A673 (cell line): Measurements from ENCODE around the gene PAPOLA. TPM values are rescaled to one million over a fixed set of nuclear protein-coding genes. Genes with fewer than 3 reads are reported as not detected.
A peak's percentile ranks its signal among the peaks of the same experiment; 100 is the strongest.

Source experiments
- BruUV-seq: library from RNA; stranded (reverse); fragments of 400-500 nt; replicated peaks from 2 replicates; lab custom pipeline; 2021; lab: Mats Ljungman, UMichigan
- CTCF ChIA-PET: fragments of 300-600 bp; sonication (Branson Sonifier 250); formaldehyde crosslinking; loops from one replicate; lab custom pipeline; 2022; ENCODE audit warnings: antibody characterized with exemption; lab: Charles Lee
- POLR2A ChIA-PET: fragments of 300-600 bp; sonication (Branson Sonifier 250); formaldehyde crosslinking; loops from one replicate; lab custom pipeline; 2022; ENCODE audit warnings: antibody characterized with exemption; ENCODE audit not compliant: low non-redundant PET; lab: Charles Lee
- DNase-seq: peaks from one replicate; pipeline ENCODE4 v3.0.0-alpha.2; 2015; ENCODE audit warnings: low spot score
- H3K27ac ChIP-seq: fragments of 200-600 bp; sonication (generic); 2 replicates; pipeline ENCODE4 v1.5.1; 2016; ENCODE audit warnings: mixed run types, low read depth, mild to moderate bottlenecking, mixed read lengths, antibody characterized with exemption, low read length; ENCODE audit not compliant: poor library complexity, severe bottlenecking
- H3K27me3 ChIP-seq: fragments of 200-600 bp; sonication (generic); replicated peaks from 2 replicates; pipeline ENCODE4 v1.6.1; 2017; ENCODE audit warnings: mixed run types, low read depth, mild to moderate bottlenecking, mixed read lengths, antibody characterized with exemption, low read length; ENCODE audit not compliant: insufficient read depth, poor library complexity
- H3K36me3 ChIP-seq: fragments of 200-600 bp; sonication (generic); 2 replicates; pipeline ENCODE4 v1.6.1; 2016; ENCODE audit warnings: mixed run types, mild to moderate bottlenecking, mixed read lengths, antibody characterized with exemption, low read length; ENCODE audit not compliant: insufficient read depth, poor library complexity, severe bottlenecking
- H3K4me1 ChIP-seq: fragments of 200-600 bp; sonication (generic); 2 replicates; pipeline ENCODE4 v1.6.1; 2017; ENCODE audit warnings: mixed run types, mild to moderate bottlenecking, mixed read lengths, antibody characterized with exemption, low read length; ENCODE audit not compliant: insufficient read depth, poor library complexity, severe bottlenecking
- H3K4me3 ChIP-seq: fragments of 200-600 bp; sonication (generic); 2 replicates; pipeline ENCODE4 v1.5.1; 2016; ENCODE audit warnings: low read depth, mixed run types, mild to moderate bottlenecking, mixed read lengths, low read length; ENCODE audit not compliant: poor library complexity, severe bottlenecking
- H3K9me3 ChIP-seq: fragments of 200-600 bp; sonication (generic); 2 replicates; pipeline ENCODE4 v1.6.1; 2016; ENCODE audit warnings: mixed run types, low read depth, mild to moderate bottlenecking, mixed read lengths, antibody characterized with exemption, low read length; ENCODE audit not compliant: poor library complexity, severe bottlenecking
- CTCF ChIP-seq: fragments of 300-800, 200-600 bp; sonication (generic); conservative IDR thresholded peaks from 2 replicates; pipeline ENCODE4 v1.5.1; 2017; ENCODE audit warnings: low read depth, mild to moderate bottlenecking, antibody characterized with exemption, low read length, moderate library complexity, mixed read lengths
- EZH2 ChIP-seq: fragments of 200-600 bp; sonication (generic); IDR thresholded peaks from 2 replicates; pipeline ENCODE4 v1.6.1; 2017; ENCODE audit warnings: borderline replicate concordance, low read depth, mild to moderate bottlenecking, mixed read lengths, antibody characterized with exemption, low read length; ENCODE audit not compliant: poor library complexity, severe bottlenecking
- intact Hi-C: fragments of 100-400 bp; cut with micrococcal nuclease; formaldehyde crosslinking; loops from one replicate; pipeline ENCODE4 v1.10.0; 2022; ENCODE audit not compliant: unreplicated experiment
- total RNA-seq: library from RNA; stranded (reverse); gene quantifications from 2 replicates; pipeline ENCODE4 v1.2.3, GENCODE V29; 2021

The PAPOLA gene
- total RNA-seq, 1 experiment from 2014 or later: 337 TPM

GRCh38 chr14:96567289-96567899, 65.2 kb downstream of the PAPOLA start:
- BruUV-seq: no TSS peak
- intact Hi-C loops: loop anchor here (2.0 to 5.0 kb wide), 4 partner anchors 175 to 647 kb away; no protein-coding TSS in a partner anchor
- ChIA-PET POLR2A (no interaction called here), CTCF (no interaction called here)
- Histone ChIP-seq H3K4me3 (no peak overlapping the region), H3K4me1 (peaks cover 53% of the 10 kb centered on the region), H3K36me3 (peaks cover 31% of the 10 kb centered on the region), H3K27me3 (no peaks in the 10 kb centered on the region), H3K27ac (peak overlapping the region; percentile 51), H3K9me3 (no peaks in the 10 kb centered on the region)
- peak; percentile 80 for DNase-seq
- no peak for TF ChIP-seq EZH2
- peak; percentile 74 for TF ChIP-seq CTCF

DNA sequence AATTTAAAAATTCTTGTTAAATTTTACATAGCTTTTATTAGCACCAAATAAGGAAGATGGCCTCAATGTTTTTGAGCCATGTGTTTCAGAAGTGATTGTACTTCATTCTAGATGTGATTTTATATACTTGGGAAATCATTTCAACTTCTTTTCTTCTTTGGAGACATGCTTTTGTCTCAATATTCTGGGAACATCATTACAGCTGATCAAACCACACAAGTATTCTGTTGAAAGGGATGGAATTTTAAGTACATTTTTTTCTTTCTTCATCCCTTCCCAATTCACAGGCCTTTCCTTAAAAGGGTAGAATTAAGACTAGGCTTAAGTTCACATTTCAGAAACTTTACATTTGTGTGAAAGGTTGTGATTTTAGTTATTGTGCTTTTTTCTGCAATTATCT, 66.4 kb downstream of the PAPOLA start:
- TF ChIP-seq EZH2: no peak
- TF ChIP-seq CTCF: no peak
- no peak for DNase-seq
- Histone ChIP-seq H3K27ac (peak overlapping the region; percentile 39), H3K9me3 (no peaks in the 10 kb centered on the region), H3K27me3 (no peaks in the 10 kb centered on the region), H3K4me1 (peaks cover 53% of the 10 kb centered on the region), H3K36me3 (peaks cover 21% of the 10 kb centered on the region), H3K4me3 (no peak overlapping the region)
- intact Hi-C loops: loop anchor here (5.0 kb wide), 2 partner anchors 174 to 284 kb away; no protein-coding TSS in a partner anchor
- BruUV-seq: no TSS peak
- POLR2A ChIA-PET: no interaction called here
- CTCF ChIA-PET: no interaction called here

DNA sequence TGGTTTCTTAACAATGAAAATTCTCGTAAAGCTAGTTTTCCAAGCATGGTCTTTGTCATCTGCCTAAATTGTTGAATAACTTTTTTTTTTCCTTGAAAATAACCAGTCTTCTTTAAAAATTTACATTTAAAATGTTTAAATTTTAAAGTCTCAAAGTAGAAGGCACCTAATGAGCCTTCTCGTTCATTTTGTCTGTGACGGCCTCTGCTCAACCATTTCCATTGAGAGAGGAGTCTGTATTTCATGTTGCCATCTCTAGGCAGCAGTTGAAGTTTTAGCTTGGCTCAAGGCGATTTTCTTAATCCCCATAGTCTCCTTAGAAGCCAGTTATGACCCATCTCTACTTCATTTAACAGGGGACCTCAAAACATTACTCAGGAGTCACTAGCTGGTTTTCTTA, 69.1 kb downstream of the PAPOLA start:
- BruUV-seq: no TSS peak
- H3K36me3 ChIP-seq: peaks cover 5% of the 10 kb centered on the region

More for the DNA sequence above, 69.1 kb downstream of the PAPOLA start:
- POLR2A ChIA-PET: interaction anchor here (0.5 kb wide), 1 partner anchor 500 kb away, joined by 4 read pairs; no protein-coding TSS in a partner anchor
- no peaks in the 10 kb centered on the region for H3K27me3 ChIP-seq
- CTCF ChIA-PET: interaction anchor here (1.0 to 1.6 kb wide), 2 partner anchors 18 to 170 kb away, joined by 4 to 6 read pairs; no protein-coding TSS in a partner anchor
- intact Hi-C loops: no loop called here
- H3K4me1 ChIP-seq: peaks cover 50% of the 10 kb centered on the region
- no peak overlapping the region for H3K27ac ChIP-seq
- TF ChIP-seq EZH2: no peak
- TF ChIP-seq CTCF: no peak
- H3K9me3 ChIP-seq: no peaks in the 10 kb centered on the region
- no peak overlapping the region for H3K4me3 ChIP-seq
- no peak for DNase-seq
